GM12878 (cell line): ENCODE results near the gene MSRB1. TPM values are rescaled to one million over a fixed set of nuclear protein-coding genes. Genes with fewer than 3 reads are reported as not detected.

Experiments used
- CREM ChIP-seq: IDR thresholded peaks from 2 replicates; pipeline ENCODE4 v1.6.1; 2014; ENCODE audit warnings: antibody characterized with exemption, low read depth
- CUX1 ChIP-seq: IDR thresholded peaks from 2 replicates; pipeline ENCODE4 v1.6.1; 2012; ENCODE audit warnings: improper control_type of control experiment, low read depth, low read length; ENCODE audit not compliant: insufficient replicate concordance
- FOS ChIP-seq: IDR thresholded peaks from 3 replicates; pipeline ENCODE4 v1.6.1; 2011; ENCODE audit warnings: borderline replicate concordance; ENCODE audit not compliant: insufficient read length; ENCODE audit errors: extremely low read depth
- HDAC6 ChIP-seq: fragments of 200-600 bp; sonication (generic); IDR thresholded peaks from one replicate; pipeline ENCODE4 v1.8.0; 2017; ENCODE audit warnings: antibody characterized with exemption; ENCODE audit not compliant: unreplicated experiment
- LARP7 ChIP-seq: fragments of 450-650 bp; IDR thresholded peaks from 2 replicates; pipeline ENCODE4 v1.6.1; 2017; ENCODE audit warnings: mild to moderate bottlenecking
- NFYB ChIP-seq: IDR thresholded peaks from 2 replicates; pipeline ENCODE4 v1.6.1; 2011; ENCODE audit warnings: low read depth, mild to moderate bottlenecking, low read length, improper control_type of control experiment, moderate library complexity; ENCODE audit not compliant: insufficient read depth
- polyA plus RNA-seq, 11 experiments: library from polyadenylated mRNA; depleted of rRNA in 4 of 11; unstranded in 6 of 11; stranded (reverse) in 5 of 11; fragments of >200 nt; fragmentation: Nextera tagmentation in 4 of 11; fragmentation: Illumina TruSeq in 1 of 11; extraction: Ambion mirVana in 4 of 11; extraction: Trizol in 1 of 11; gene quantifications; 1 replicate in 1 of 11; 2 replicates in 10 of 11; pipeline versions ENCODE4 v1.2.1 to v1.2.3, GENCODE V29; 2011 to 2016; ENCODE audit warnings: inconsistent platforms in 2 of 11, missing spikeins in 2 of 11, low read depth in 1 of 11
- small RNA-seq: library from RNA; depleted of rRNA; stranded (forward); fragments of <200 nt; gene quantifications from one replicate; pipeline ENCODE3, GENCODE V24; 2014
- total RNA-seq, 4 experiments: library from RNA; depleted of rRNA in 3 of 4; stranded (reverse); fragments of >200 nt in 3 of 4; fragmentation: Illumina TruSeq in 1 of 4; extraction: Trizol in 1 of 4; gene quantifications; 2 replicates each; pipeline versions ENCODE4 v1.2.1 to v1.2.3, GENCODE V29; 2013 to 2021

The MSRB1 gene
- total and polyA plus RNA-seq, 10 of the 15 experiments (the other 5 are each of a cell fraction or from before 2014, with no cell fraction given) = 5.1 to 48.6 (median 25.7) TPM

- no peak for TF ChIP-seq CUX1
- TF ChIP-seq NFYB = no peak
- no peak for TF ChIP-seq HDAC6
- TF ChIP-seq CREM = no peak
- no peak for TF ChIP-seq LARP7
- TF ChIP-seq FOS = no peak
Observed at GRCh38 chr16:1890024-1890707, 52.8 kb downstream of the MSRB1 start (continued).

Small RNA genes within 50 kb of the gene (small RNA-seq; reads per million reads assigned to genes)
- gene AC005363.2 = 2.6 reads per million, percentile 71 among the genes with 10 or more reads in this experiment
- gene SNORA10 = not detected
- not detected for gene SNORA64

Other genes starting within 250 kb of the MSRB1 start
Only the 7 nearest of the 27 such genes appear.
- gene HS3ST6, start 24.8 kb downstream of the MSRB1 start, total RNA-seq (2014; rRNA removed) = not detected in 2 replicates
- not detected in 2 replicates for gene HS3ST6, start 24.8 kb downstream of the MSRB1 start, total RNA-seq (2014; rRNA removed; fragmentation: Illumina TruSeq; extraction: Trizol)
- gene HS3ST6, start 24.8 kb downstream of the MSRB1 start, total RNA-seq (2021) = not detected in 2 replicates
- not detected in 2 replicates for gene HS3ST6, start 24.8 kb downstream of the MSRB1 start, polyA plus RNA-seq (2011; rRNA removed)
- gene HS3ST6, start 24.8 kb downstream of the MSRB1 start, polyA plus RNA-seq (2014; fragmentation: Illumina TruSeq; extraction: Trizol) = not detected in 2 replicates
- gene HS3ST6, start 24.8 kb downstream of the MSRB1 start, polyA plus RNA-seq (2014; fragmentation: Nextera tagmentation; extraction: Ambion mirVana) = not detected
- not detected in 2 replicates for gene HS3ST6, start 24.8 kb downstream of the MSRB1 start, polyA plus RNA-seq (2014; rRNA removed)
- gene HS3ST6, start 24.8 kb downstream of the MSRB1 start, polyA plus RNA-seq (2016; fragmentation: Nextera tagmentation; extraction: Ambion mirVana) = not detected
- not detected in 2 replicates for gene RPL3L, start 11.5 kb upstream of the MSRB1 start, total RNA-seq (2014; rRNA removed)
- not detected in 2 replicates for gene RPL3L, start 11.5 kb upstream of the MSRB1 start, total RNA-seq (2014; rRNA removed; fragmentation: Illumina TruSeq; extraction: Trizol)
- gene RPL3L, start 11.5 kb upstream of the MSRB1 start, total RNA-seq (2021) = not detected in 2 replicates
- gene RPL3L, start 11.5 kb upstream of the MSRB1 start, polyA plus RNA-seq (2011; rRNA removed) = not detected in 2 replicates
- not detected in 2 replicates for gene RPL3L, start 11.5 kb upstream of the MSRB1 start, polyA plus RNA-seq (2014; fragmentation: Illumina TruSeq; extraction: Trizol)
- gene RPL3L, start 11.5 kb upstream of the MSRB1 start, polyA plus RNA-seq (2014; fragmentation: Nextera tagmentation; extraction: Ambion mirVana) = under 1 TPM in 1 of 2 experiments, not detected in 1; 0.07 TPM
- not detected in 2 replicates for gene RPL3L, start 11.5 kb upstream of the MSRB1 start, polyA plus RNA-seq (2014; rRNA removed)
- under 1 TPM; 0.10 to 0.12 TPM for gene RPL3L, start 11.5 kb upstream of the MSRB1 start, polyA plus RNA-seq (2016; fragmentation: Nextera tagmentation; extraction: Ambion mirVana)
- 233 and 275 TPM in 2 replicates for gene NDUFB10, start 16.3 kb upstream of the MSRB1 start, total RNA-seq (2014; rRNA removed)
- 104 and 109 TPM in 2 replicates for gene NDUFB10, start 16.3 kb upstream of the MSRB1 start, total RNA-seq (2014; rRNA removed; fragmentation: Illumina TruSeq; extraction: Trizol)
- gene NDUFB10, start 16.3 kb upstream of the MSRB1 start, total RNA-seq (2021) = 149 and 150 TPM in 2 replicates
- 29.3 and 52.2 TPM in 2 replicates for gene NDUFB10, start 16.3 kb upstream of the MSRB1 start, polyA plus RNA-seq (2011; rRNA removed)
- 61.0 and 87.2 TPM in 2 replicates for gene NDUFB10, start 16.3 kb upstream of the MSRB1 start, polyA plus RNA-seq (2014; fragmentation: Illumina TruSeq; extraction: Trizol)
- 100 to 1,000 TPM in 1 of 2 experiments, 10 to 100 TPM in 1; 67.5 to 102 TPM for gene NDUFB10, start 16.3 kb upstream of the MSRB1 start, polyA plus RNA-seq (2014; fragmentation: Nextera tagmentation; extraction: Ambion mirVana)
- 279 and 285 TPM in 2 replicates for gene NDUFB10, start 16.3 kb upstream of the MSRB1 start, polyA plus RNA-seq (2014; rRNA removed)
- 100 to 1,000 TPM; 306 to 319 TPM for gene NDUFB10, start 16.3 kb upstream of the MSRB1 start, polyA plus RNA-seq (2016; fragmentation: Nextera tagmentation; extraction: Ambion mirVana)
- gene RPS2, start 21.6 kb upstream of the MSRB1 start, total RNA-seq (2014; rRNA removed) = 5,589 and 7,037 TPM in 2 replicates
- 4,681 and 5,122 TPM in 2 replicates for gene RPS2, start 21.6 kb upstream of the MSRB1 start, total RNA-seq (2014; rRNA removed; fragmentation: Illumina TruSeq; extraction: Trizol)
- 6,096 and 6,247 TPM in 2 replicates for gene RPS2, start 21.6 kb upstream of the MSRB1 start, total RNA-seq (2021)
- gene RPS2, start 21.6 kb upstream of the MSRB1 start, polyA plus RNA-seq (2011; rRNA removed) = 2,202 and 4,066 TPM in 2 replicates
- 864 and 3,557 TPM in 2 replicates for gene RPS2, start 21.6 kb upstream of the MSRB1 start, polyA plus RNA-seq (2014; fragmentation: Illumina TruSeq; extraction: Trizol)
- 1,000 to 10,000 TPM; 1,295 to 3,629 TPM for gene RPS2, start 21.6 kb upstream of the MSRB1 start, polyA plus RNA-seq (2014; fragmentation: Nextera tagmentation; extraction: Ambion mirVana)
- 7,121 and 7,267 TPM in 2 replicates for gene RPS2, start 21.6 kb upstream of the MSRB1 start, polyA plus RNA-seq (2014; rRNA removed)
- gene RPS2, start 21.6 kb upstream of the MSRB1 start, polyA plus RNA-seq (2016; fragmentation: Nextera tagmentation; extraction: Ambion mirVana) = 1,000 to 10,000 TPM; 3,107 to 3,800 TPM
- gene RNF151, start 23.7 kb upstream of the MSRB1 start, total RNA-seq (2014; rRNA removed) = 0.16 and 0.17 TPM in 2 replicates
- not detected in 2 replicates for gene RNF151, start 23.7 kb upstream of the MSRB1 start, total RNA-seq (2014; rRNA removed; fragmentation: Illumina TruSeq; extraction: Trizol)
- gene RNF151, start 23.7 kb upstream of the MSRB1 start, total RNA-seq (2021) = 0.32 and 0.56 TPM in 2 replicates
- gene RNF151, start 23.7 kb upstream of the MSRB1 start, polyA plus RNA-seq (2011; rRNA removed) = not detected in 2 replicates
- not detected in 2 replicates for gene RNF151, start 23.7 kb upstream of the MSRB1 start, polyA plus RNA-seq (2014; fragmentation: Illumina TruSeq; extraction: Trizol)
- not detected for gene RNF151, start 23.7 kb upstream of the MSRB1 start, polyA plus RNA-seq (2014; fragmentation: Nextera tagmentation; extraction: Ambion mirVana)
- not detected in 2 replicates for gene RNF151, start 23.7 kb upstream of the MSRB1 start, polyA plus RNA-seq (2014; rRNA removed)
- gene RNF151, start 23.7 kb upstream of the MSRB1 start, polyA plus RNA-seq (2016; fragmentation: Nextera tagmentation; extraction: Ambion mirVana) = not detected
- gene TBL3, start 28.9 kb upstream of the MSRB1 start, total RNA-seq (2014; rRNA removed) = 53.0 and 71.4 TPM in 2 replicates
- 8.2 and 9.6 TPM in 2 replicates for gene TBL3, start 28.9 kb upstream of the MSRB1 start, total RNA-seq (2014; rRNA removed; fragmentation: Illumina TruSeq; extraction: Trizol)
- gene TBL3, start 28.9 kb upstream of the MSRB1 start, total RNA-seq (2021) = 64.8 and 66.8 TPM in 2 replicates
- gene TBL3, start 28.9 kb upstream of the MSRB1 start, polyA plus RNA-seq (2011; rRNA removed) = 4.6 and 20.9 TPM in 2 replicates
- 5.6 and 21.7 TPM in 2 replicates for gene TBL3, start 28.9 kb upstream of the MSRB1 start, polyA plus RNA-seq (2014; fragmentation: Illumina TruSeq; extraction: Trizol)
- gene TBL3, start 28.9 kb upstream of the MSRB1 start, polyA plus RNA-seq (2014; fragmentation: Nextera tagmentation; extraction: Ambion mirVana) = 1 to 10 TPM; 1.2 to 8.1 TPM
- gene TBL3, start 28.9 kb upstream of the MSRB1 start, polyA plus RNA-seq (2014; rRNA removed) = 46.8 and 65.1 TPM in 2 replicates
- gene TBL3, start 28.9 kb upstream of the MSRB1 start, polyA plus RNA-seq (2016; fragmentation: Nextera tagmentation; extraction: Ambion mirVana) = 100 to 1,000 TPM in 1 of 2 experiments, 10 to 100 TPM in 1; 89.6 to 101 TPM
- gene NOXO1, start 38.3 kb upstream of the MSRB1 start, total RNA-seq (2014; rRNA removed) = 0.33 and 0.34 TPM in 2 replicates
- gene NOXO1, start 38.3 kb upstream of the MSRB1 start, total RNA-seq (2014; rRNA removed; fragmentation: Illumina TruSeq; extraction: Trizol) = not detected in 2 replicates
- 0.26 and 0.40 TPM in 2 replicates for gene NOXO1, start 38.3 kb upstream of the MSRB1 start, total RNA-seq (2021)
- 0.14 and 0.26 TPM in 2 replicates for gene NOXO1, start 38.3 kb upstream of the MSRB1 start, polyA plus RNA-seq (2011; rRNA removed)
- gene NOXO1, start 38.3 kb upstream of the MSRB1 start, polyA plus RNA-seq (2014; fragmentation: Illumina TruSeq; extraction: Trizol) = 0.09 TPM in 1 of 2 replicates, not detected in the other
- gene NOXO1, start 38.3 kb upstream of the MSRB1 start, polyA plus RNA-seq (2014; fragmentation: Nextera tagmentation; extraction: Ambion mirVana) = not detected
- 0.46 and 0.76 TPM in 2 replicates for gene NOXO1, start 38.3 kb upstream of the MSRB1 start, polyA plus RNA-seq (2014; rRNA removed)
- under 1 TPM in 1 of 2 experiments, not detected in 1; 0.14 TPM for gene NOXO1, start 38.3 kb upstream of the MSRB1 start, polyA plus RNA-seq (2016; fragmentation: Nextera tagmentation; extraction: Ambion mirVana)